ENCODE data around the gene PODN. TPM values are rescaled to one million over a fixed set of nuclear protein-coding genes. Genes with fewer than 3 reads are reported as not detected.

Gene PODN
- total RNA-seq, 3 donors from 2014 or later, result 55.1 to 246 (median 83.1) TPM

GRCh38 chr1:53120659-53121058, 58.6 kb downstream of the PODN start:
- TF ChIP-seq POLR2A (IDR thresholded peaks at IDR 0.05) (no peak), POLR2AphosphoS5 (IDR thresholded peaks at IDR 0.05) (no peak)
- H3K4me1 ChIP-seq, result peaks cover 0 to 8% of the 10 kb centered on the region in 2 donors
- H3K9me3 ChIP-seq, result no peaks in the 10 kb centered on the region
- H3K27me3 ChIP-seq, result no peaks in the 10 kb centered on the region
- no peaks in the 10 kb centered on the region for H3K36me3 ChIP-seq
- no peak overlapping the region for H3K4me3 ChIP-seq
- intact Hi-C loops (cut with DNase I; ENCODE audit: low total_unique reads), result no loop called here
- no peak for DNase-seq (ENCODE audit: low spot score in 2 of 2)
- peak overlapping the region; percentile 55 to 93 for H3K27ac ChIP-seq

GRCh38 chr1:53121319-53122172, 59.5 kb downstream of the PODN start:
- H3K27me3 ChIP-seq, result no peaks in the 10 kb centered on the region
- H3K27ac ChIP-seq, result peak overlapping the region; percentile 55 to 93
- peaks cover 0 to 8% of the 10 kb centered on the region in 2 donors for H3K4me1 ChIP-seq
- intact Hi-C loops (cut with DNase I; ENCODE audit: low total_unique reads), result no loop called here
- H3K4me3 ChIP-seq, result no peak overlapping the region
- H3K9me3 ChIP-seq, result no peaks in the 10 kb centered on the region
- TF ChIP-seq CTCF (IDR thresholded peaks at IDR 0.05) (no peak), POLR2A (IDR thresholded peaks at IDR 0.05) (no peak), POLR2AphosphoS5 (IDR thresholded peaks at IDR 0.05) (no peak)
- peak in 1 of 2 donors; percentile 23 for DNase-seq (ENCODE audit: low spot score in 2 of 2)
- no peaks in the 10 kb centered on the region for H3K36me3 ChIP-seq

- no peaks in the 10 kb centered on the region for H3K9me3 ChIP-seq
- no peaks in the 10 kb centered on the region for H3K36me3 ChIP-seq
- TF ChIP-seq POLR2AphosphoS5 (IDR thresholded peaks at IDR 0.05) (no peak), POLR2A (IDR thresholded peaks at IDR 0.05) (no peak), CTCF (IDR thresholded peaks at IDR 0.05) (no peak)
- H3K4me3 ChIP-seq, result no peak overlapping the region
- intact Hi-C loops (cut with DNase I; ENCODE audit: low total_unique reads), result no loop called here
- no peak for DNase-seq (ENCODE audit: low spot score in 2 of 2)
- peak overlapping the region; percentile 55 to 93 for H3K27ac ChIP-seq
- peaks cover 0 to 8% of the 10 kb centered on the region in 2 donors for H3K4me1 ChIP-seq
- H3K27me3 ChIP-seq, result no peaks in the 10 kb centered on the region
These were observed 60.3 kb downstream of the PODN start for GRCh38 chr1:53122201-53122885.

- no peak for DNase-seq (ENCODE audit: low spot score in 2 of 2)
- H3K27ac ChIP-seq, result peak overlapping the region; percentile 55 to 93
- no peaks in the 10 kb centered on the region for H3K36me3 ChIP-seq
- intact Hi-C loops (cut with DNase I; ENCODE audit: low total_unique reads), result no loop called here
- H3K4me3 ChIP-seq, result no peak overlapping the region
- no peaks in the 10 kb centered on the region for H3K9me3 ChIP-seq
- no peak for TF ChIP-seq CTCF (IDR thresholded peaks at IDR 0.05)
- TF ChIP-seq POLR2AphosphoS5 (IDR thresholded peaks at IDR 0.05), result no peak
- no peak for TF ChIP-seq POLR2A (IDR thresholded peaks at IDR 0.05)
- peaks cover 0 to 8% of the 10 kb centered on the region in 2 donors for H3K4me1 ChIP-seq
- no peaks in the 10 kb centered on the region for H3K27me3 ChIP-seq
These were observed 61.0 kb downstream of the PODN start for GRCh38 chr1:53122961-53123413.

GRCh38 chr1:53123453-53124140, 61.6 kb downstream of the PODN start:
- Histone ChIP-seq H3K36me3 (no peaks in the 10 kb centered on the region), H3K4me1 (peaks cover 0 to 8% of the 10 kb centered on the region in 2 donors), H3K27me3 (no peaks in the 10 kb centered on the region), H3K9me3 (no peaks in the 10 kb centered on the region), H3K27ac (peak overlapping the region; percentile 55 to 93), H3K4me3 (peak overlapping the region in 1 of 3 donors; percentile 31)
- TF ChIP-seq POLR2AphosphoS5 (IDR thresholded peaks at IDR 0.05), result no peak
- TF ChIP-seq POLR2A (IDR thresholded peaks at IDR 0.05), result no peak
- no peak for TF ChIP-seq CTCF (IDR thresholded peaks at IDR 0.05)
- peak in 1 of 2 donors; percentile 42 for DNase-seq (ENCODE audit: low spot score in 2 of 2)
- intact Hi-C loops (cut with DNase I; ENCODE audit: low total_unique reads), result no loop called here
